HepG2 (cell line): ENCODE measurements around the gene SGSM1.

Experiments
- CSRNP1 ChIP-seq: sonication (generic); formaldehyde crosslinking; IDR thresholded peaks from 2 replicates; pipeline ENCODE4 v1.8.1; 2023; ENCODE audit warnings: mild to moderate bottlenecking, missing genetic modification reagents
- NFYB ChIP-seq: sonication (generic); formaldehyde crosslinking; IDR thresholded peaks from 2 replicates; pipeline ENCODE4 v1.4.0; 2020; ENCODE audit warnings: missing genetic modification reagents
- POLR2A ChIP-seq, 2 experiments: IDR thresholded peaks; 2 replicates each; pipeline ENCODE4 v1.6.1; 2011; ENCODE audit warnings: low read depth in 2 of 2, low read length in 2 of 2, mild to moderate bottlenecking in 1 of 2, moderate library complexity in 1 of 2; ENCODE audit not compliant: insufficient read depth in 1 of 2
- SP1 ChIP-seq, 2 experiments: fragments of 450-650 bp in 1 of 2; sonication (generic) in 1 of 2; formaldehyde crosslinking in 1 of 2; IDR thresholded peaks; 2 replicates each; pipeline versions ENCODE4 v1.4.0 to v1.6.1; 2016 to 2020; ENCODE audit warnings: missing genetic modification reagents in 1 of 2
- TCF7L2 ChIP-seq: IDR thresholded peaks from 2 replicates; pipeline ENCODE4 v1.6.1; 2011; ENCODE audit warnings: mild to moderate bottlenecking, low read depth, low read length, moderate library complexity
- ZFP41 ChIP-seq: sonication (generic); formaldehyde crosslinking; IDR thresholded peaks from 2 replicates; pipeline ENCODE4 v1.4.0; 2020; ENCODE audit warnings: mild to moderate bottlenecking, missing genetic modification reagents, borderline replicate concordance
- ZFX ChIP-seq: sonication (generic); formaldehyde crosslinking; IDR thresholded peaks from 2 replicates; pipeline ENCODE4 v1.4.0; 2020; ENCODE audit warnings: mild to moderate bottlenecking, low read depth, missing genetic modification reagents, moderate library complexity
- ZNF510 ChIP-seq: sonication (generic); formaldehyde crosslinking; IDR thresholded peaks from 2 replicates; pipeline ENCODE4 v1.4.0; 2020; ENCODE audit warnings: low read depth, mild to moderate bottlenecking, missing genetic modification reagents
- ZNF609 ChIP-seq: sonication (generic); formaldehyde crosslinking; IDR thresholded peaks from 2 replicates; pipeline ENCODE4 v1.4.0; 2020; ENCODE audit warnings: mild to moderate bottlenecking, missing genetic modification reagents, borderline replicate concordance
- ZNF687 ChIP-seq: sonication (generic); formaldehyde crosslinking; IDR thresholded peaks from 2 replicates; pipeline ENCODE4 v1.5.1; 2020; ENCODE audit warnings: mild to moderate bottlenecking, missing genetic modification reagents, moderate library complexity
- ZNF772 ChIP-seq: sonication (generic); formaldehyde crosslinking; IDR thresholded peaks from 2 replicates; pipeline ENCODE4 v1.5.0; 2020; ENCODE audit warnings: mild to moderate bottlenecking, missing genetic modification reagents
- TF ChIP-seq, protein P1 (sequence below): sonication (generic); formaldehyde crosslinking; IDR thresholded peaks from 2 replicates; pipeline ENCODE4 v1.4.0; 2020; ENCODE audit warnings: mild to moderate bottlenecking, missing genetic modification reagents
- TF ChIP-seq, protein P2 (sequence below): sonication (generic); formaldehyde crosslinking; IDR thresholded peaks from 2 replicates; pipeline ENCODE4 v1.5.0; 2020; ENCODE audit warnings: mild to moderate bottlenecking, missing genetic modification reagents, moderate library complexity
- TF ChIP-seq, protein P3 (sequence below): sonication (generic); formaldehyde crosslinking; IDR thresholded peaks from 2 replicates; pipeline ENCODE4 v1.8.0; 2022; ENCODE audit warnings: low read depth, missing genetic modification reagents

DNA sequence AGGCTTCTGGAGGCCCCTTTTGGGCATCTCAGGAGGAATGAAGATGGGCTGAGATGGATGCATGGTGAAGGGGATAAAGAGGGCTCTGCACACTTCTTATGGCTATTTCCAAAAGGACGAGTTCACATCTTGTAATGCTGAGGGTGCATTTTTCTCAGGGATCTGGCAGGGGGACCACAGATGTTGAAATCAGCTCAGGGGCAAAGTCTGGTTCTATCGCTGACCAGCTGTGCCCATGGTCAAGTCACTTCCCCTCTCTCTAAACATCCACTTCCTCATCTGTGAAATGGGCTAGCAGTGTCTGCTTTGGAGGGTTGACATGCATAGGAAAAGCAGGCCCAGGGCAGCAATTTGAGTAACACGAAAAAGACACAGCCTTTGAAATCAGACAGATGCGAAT is 114.0 kb downstream of the SGSM1 start:
- no peak for TF ChIP-seq ZNF510 (CRISPR knock-in tag)
- no peak for TF ChIP-seq ZFP41 (CRISPR knock-in tag)
- no peak for TF ChIP-seq TCF7L2
- no peak for TF ChIP-seq ZNF687
- TF ChIP-seq, protein P1, sequence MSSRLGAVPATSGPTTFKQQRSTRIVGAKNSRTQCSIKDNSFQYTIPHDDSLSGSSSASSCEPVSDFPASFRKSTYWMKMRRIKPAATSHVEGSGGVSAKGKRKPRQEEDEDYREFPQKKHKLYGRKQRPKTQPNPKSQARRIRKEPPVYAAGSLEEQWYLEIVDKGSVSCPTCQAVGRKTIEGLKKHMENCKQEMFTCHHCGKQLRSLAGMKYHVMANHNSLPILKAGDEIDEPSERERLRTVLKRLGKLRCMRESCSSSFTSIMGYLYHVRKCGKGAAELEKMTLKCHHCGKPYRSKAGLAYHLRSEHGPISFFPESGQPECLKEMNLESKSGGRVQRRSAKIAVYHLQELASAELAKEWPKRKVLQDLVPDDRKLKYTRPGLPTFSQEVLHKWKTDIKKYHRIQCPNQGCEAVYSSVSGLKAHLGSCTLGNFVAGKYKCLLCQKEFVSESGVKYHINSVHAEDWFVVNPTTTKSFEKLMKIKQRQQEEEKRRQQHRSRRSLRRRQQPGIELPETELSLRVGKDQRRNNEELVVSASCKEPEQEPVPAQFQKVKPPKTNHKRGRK, result no peak
- no peak for TF ChIP-seq NFYB (CRISPR knock-in tag)
- TF ChIP-seq ZNF772 (CRISPR knock-in tag), result no peak
- TF ChIP-seq POLR2A (IDR thresholded peaks at IDR 0.05; ENCODE audit: insufficient read depth in 1 of 2, low read depth in 2 of 2, low read length in 2 of 2), result no peak
- no peak for TF ChIP-seq SP1 (IDR thresholded peaks at IDR 0.05)
- no peak for TF ChIP-seq SP1 (CRISPR knock-in tag; IDR thresholded peaks at IDR 0.05)
- TF ChIP-seq, protein P2, sequence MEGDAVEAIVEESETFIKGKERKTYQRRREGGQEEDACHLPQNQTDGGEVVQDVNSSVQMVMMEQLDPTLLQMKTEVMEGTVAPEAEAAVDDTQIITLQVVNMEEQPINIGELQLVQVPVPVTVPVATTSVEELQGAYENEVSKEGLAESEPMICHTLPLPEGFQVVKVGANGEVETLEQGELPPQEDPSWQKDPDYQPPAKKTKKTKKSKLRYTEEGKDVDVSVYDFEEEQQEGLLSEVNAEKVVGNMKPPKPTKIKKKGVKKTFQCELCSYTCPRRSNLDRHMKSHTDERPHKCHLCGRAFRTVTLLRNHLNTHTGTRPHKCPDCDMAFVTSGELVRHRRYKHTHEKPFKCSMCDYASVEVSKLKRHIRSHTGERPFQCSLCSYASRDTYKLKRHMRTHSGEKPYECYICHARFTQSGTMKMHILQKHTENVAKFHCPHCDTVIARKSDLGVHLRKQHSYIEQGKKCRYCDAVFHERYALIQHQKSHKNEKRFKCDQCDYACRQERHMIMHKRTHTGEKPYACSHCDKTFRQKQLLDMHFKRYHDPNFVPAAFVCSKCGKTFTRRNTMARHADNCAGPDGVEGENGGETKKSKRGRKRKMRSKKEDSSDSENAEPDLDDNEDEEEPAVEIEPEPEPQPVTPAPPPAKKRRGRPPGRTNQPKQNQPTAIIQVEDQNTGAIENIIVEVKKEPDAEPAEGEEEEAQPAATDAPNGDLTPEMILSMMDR, result no peak
- TF ChIP-seq, protein P3, sequence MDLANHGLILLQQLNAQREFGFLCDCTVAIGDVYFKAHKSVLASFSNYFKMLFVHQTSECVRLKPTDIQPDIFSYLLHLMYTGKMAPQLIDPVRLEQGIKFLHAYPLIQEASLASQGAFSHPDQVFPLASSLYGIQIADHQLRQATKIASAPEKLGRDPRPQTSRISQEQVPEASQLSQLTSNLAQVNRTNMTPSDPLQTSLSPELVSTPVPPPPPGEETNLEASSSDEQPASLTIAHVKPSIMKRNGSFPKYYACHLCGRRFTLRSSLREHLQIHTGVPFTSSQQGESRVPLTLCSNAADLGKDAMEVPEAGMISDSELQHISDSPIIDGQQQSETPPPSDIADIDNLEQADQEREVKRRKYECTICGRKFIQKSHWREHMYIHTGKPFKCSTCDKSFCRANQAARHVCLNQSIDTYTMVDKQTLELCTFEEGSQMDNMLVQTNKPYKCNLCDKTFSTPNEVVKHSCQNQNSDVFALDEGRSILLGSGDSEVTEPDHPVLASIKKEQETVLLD (CRISPR knock-in tag), result no peak
- no peak for TF ChIP-seq ZFX (CRISPR knock-in tag)
- TF ChIP-seq ZNF609, result no peak
- TF ChIP-seq CSRNP1 (CRISPR knock-in tag), result no peak
